ENCODE measurements around the gene PPM1K. TPM values are rescaled to one million over a fixed set of nuclear protein-coding genes. Genes with fewer than 3 reads are reported as not detected.
"Not testable (repeated sequence)": the region's sequence is repeated elsewhere in the genome, so short reads cannot be mapped to it uniquely, and the experiment has no call there.

Gene PPM1K
- total RNA-seq, 1 donor from 2014 or later: 9.7 TPM

DNA sequence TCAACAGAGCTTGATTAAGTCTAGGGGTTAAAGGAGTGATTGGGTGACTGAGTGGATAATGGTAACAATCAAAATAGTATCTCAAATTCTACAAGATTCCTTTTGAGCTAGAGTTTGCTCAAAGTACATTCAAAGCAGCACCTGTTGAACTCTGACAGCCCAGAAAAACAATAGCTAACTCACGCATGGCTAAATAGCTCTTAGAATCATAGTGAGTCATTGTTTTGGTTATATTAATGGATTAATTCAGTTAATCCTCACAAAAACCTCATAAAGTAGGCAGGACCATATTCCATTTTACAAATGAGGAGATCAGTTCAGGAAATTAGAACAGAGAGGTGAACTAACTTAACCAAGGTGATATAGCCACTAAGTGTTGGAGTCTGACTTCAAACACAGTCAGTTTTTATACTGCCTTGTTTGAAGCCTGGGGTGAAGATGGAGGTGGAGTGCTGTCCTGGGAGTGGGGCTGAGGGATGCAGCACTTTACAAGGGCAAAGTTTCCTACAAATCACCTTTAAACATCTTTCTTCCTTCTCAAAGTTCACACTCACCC is 35.9 kb upstream of the PPM1K start:
- Mint-ChIP-seq H3K4me1 (ENCODE audit: unreplicated experiment) (peaks cover 4% of the 10 kb centered on the region), H3K36me3 (ENCODE audit: low read depth, unreplicated experiment) (no peaks in the 10 kb centered on the region), H3K9me3 (ENCODE audit: unreplicated experiment) (no peaks in the 10 kb centered on the region), H3K27ac (ENCODE audit: unreplicated experiment) (no peak overlapping the region), H3K4me3 (ENCODE audit: unreplicated experiment) (no peak overlapping the region), H3K27me3 (ENCODE audit: unreplicated experiment) (no peaks in the 10 kb centered on the region)
- no peak for DNase-seq (ENCODE audit: low spot score)
- TF ChIP-seq CTCF (IDR thresholded peaks at IDR 0.05; ENCODE audit: unreplicated experiment): no peak

DNA sequence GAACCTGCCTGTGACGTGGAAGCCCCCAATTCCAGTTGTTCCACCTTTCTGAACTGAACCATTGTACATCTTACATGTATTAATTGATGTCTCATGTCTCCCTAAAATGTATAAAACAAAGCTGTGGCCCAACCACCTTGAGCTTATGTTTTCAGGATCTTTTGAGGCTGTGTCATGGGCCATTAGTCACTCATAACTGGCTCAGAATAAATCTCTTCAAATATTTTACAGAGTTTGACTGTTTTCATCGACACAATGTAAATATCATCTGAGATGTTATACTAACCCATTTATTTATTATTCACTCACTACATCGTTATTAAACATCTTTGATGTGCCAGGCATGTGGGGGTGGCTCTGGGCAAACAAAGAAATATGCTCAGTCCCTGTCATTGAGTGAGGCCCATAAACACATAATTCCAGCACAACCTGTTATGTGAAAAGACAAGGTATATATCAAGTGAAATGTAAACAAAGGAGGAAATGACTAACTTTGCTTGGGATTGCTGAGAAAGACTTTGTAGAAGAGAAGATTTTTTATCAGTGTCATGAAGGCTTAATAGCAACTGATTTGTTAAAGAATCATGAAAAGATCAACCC is 34.5 kb upstream of the PPM1K start:
- Mint-ChIP-seq H3K4me1 (ENCODE audit: unreplicated experiment) (peaks cover 4% of the 10 kb centered on the region), H3K9me3 (ENCODE audit: unreplicated experiment) (no peaks in the 10 kb centered on the region), H3K27me3 (ENCODE audit: unreplicated experiment) (no peaks in the 10 kb centered on the region), H3K4me3 (ENCODE audit: unreplicated experiment) (no peak overlapping the region), H3K36me3 (ENCODE audit: low read depth, unreplicated experiment) (no peaks in the 10 kb centered on the region), H3K27ac (ENCODE audit: unreplicated experiment) (no peak overlapping the region)
- TF ChIP-seq CTCF (IDR thresholded peaks at IDR 0.05; ENCODE audit: unreplicated experiment): no peak
- no peak for DNase-seq (ENCODE audit: low spot score)

DNA sequence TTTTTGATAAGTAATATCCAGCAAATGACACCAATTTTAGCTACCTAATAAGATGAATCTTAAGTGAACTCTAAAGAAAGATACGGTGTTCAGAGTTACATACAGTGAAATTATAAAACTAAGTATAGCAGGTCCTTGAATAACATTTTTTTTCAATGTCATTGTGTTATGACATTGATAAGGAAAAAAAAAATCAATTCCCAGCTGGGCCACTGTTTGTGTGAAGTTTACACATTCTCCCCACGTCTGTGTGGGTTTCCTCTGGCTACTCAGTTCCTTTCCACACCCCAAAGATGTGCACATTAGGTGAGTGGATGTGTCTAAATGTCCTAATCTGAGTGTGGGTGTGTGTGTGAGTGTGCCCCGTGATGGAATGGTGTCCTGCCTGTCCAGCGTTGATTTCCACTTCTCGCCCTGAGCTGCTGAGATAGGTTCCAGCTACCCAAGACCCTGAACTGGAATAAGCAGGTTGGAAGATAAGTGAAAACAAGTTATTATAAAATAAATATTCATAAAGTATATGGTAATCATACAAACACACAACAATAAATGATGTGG is 31.2 kb upstream of the PPM1K start:
- Mint-ChIP-seq H3K36me3 (ENCODE audit: low read depth, unreplicated experiment) (no peaks in the 10 kb centered on the region), H3K27ac (ENCODE audit: unreplicated experiment) (no peak overlapping the region), H3K4me3 (ENCODE audit: unreplicated experiment) (no peak overlapping the region), H3K9me3 (ENCODE audit: unreplicated experiment) (no peaks in the 10 kb centered on the region), H3K4me1 (ENCODE audit: unreplicated experiment) (no peaks in the 10 kb centered on the region), H3K27me3 (ENCODE audit: unreplicated experiment) (peaks cover 2% of the 10 kb centered on the region)
- no peak for TF ChIP-seq CTCF (IDR thresholded peaks at IDR 0.05; ENCODE audit: unreplicated experiment)
- DNase-seq (ENCODE audit: low spot score): no peak

DNA sequence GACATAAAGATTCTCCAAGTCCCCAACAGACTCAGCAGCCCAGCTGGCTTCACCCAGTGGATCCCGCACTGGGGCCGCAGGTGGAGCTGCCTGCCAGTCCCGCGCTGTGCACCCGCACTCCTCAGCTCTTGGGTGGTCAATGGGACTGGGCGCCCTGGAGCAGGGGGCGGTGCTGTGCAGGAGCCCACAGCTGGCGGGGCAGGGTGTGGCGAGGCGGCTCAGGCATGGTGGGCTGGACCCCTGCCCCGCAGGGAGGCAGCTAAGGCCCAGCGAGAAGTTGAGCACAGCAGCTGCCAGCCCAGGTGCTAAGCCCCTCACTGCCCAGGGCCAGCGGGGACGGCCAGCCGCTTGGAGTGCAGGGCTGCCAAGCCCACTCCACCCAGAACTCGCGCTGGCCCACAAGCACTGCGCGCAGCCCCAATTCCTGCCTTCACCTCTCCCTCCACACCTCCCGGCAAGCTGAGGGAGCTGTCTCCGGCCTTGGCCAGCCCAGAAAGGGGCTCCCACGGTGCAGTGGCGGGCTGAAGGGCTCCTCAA is 28.8 kb upstream of the PPM1K start:
- H3K36me3 Mint-ChIP-seq (ENCODE audit: low read depth, unreplicated experiment); H3K9me3 Mint-ChIP-seq (ENCODE audit: unreplicated experiment); H3K4me3 Mint-ChIP-seq (ENCODE audit: unreplicated experiment); H3K27ac Mint-ChIP-seq (ENCODE audit: unreplicated experiment); H3K27me3 Mint-ChIP-seq (ENCODE audit: unreplicated experiment); DNase-seq (ENCODE audit: low spot score); H3K4me1 Mint-ChIP-seq (ENCODE audit: unreplicated experiment): not testable (repeated sequence)

DNA sequence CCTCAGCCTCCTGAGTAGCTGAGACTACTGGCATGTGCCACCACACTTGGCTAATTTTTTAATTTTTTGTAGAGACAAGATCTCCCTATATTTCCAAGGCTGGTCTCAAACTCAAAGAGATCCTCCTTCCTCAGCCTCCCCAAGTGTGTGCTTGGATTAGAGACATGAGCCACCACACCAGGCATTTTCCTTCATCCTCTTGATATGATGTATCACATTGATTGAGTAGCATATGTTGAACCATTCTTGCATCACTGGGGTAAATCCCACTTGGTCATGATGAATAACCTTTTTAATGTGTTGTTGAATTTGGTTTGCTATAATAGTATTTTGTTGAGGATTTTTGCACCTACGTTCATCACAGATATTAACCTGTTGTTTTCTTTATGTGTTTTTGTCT is 24.2 kb upstream of the PPM1K start:
- DNase-seq (ENCODE audit: low spot score): no peak
- no peak for TF ChIP-seq CTCF (IDR thresholded peaks at IDR 0.05; ENCODE audit: unreplicated experiment)

More for the DNA sequence above, 24.2 kb upstream of the PPM1K start:
- H3K36me3 Mint-ChIP-seq (ENCODE audit: low read depth, unreplicated experiment): no peaks in the 10 kb centered on the region
- no peak overlapping the region for H3K27ac Mint-ChIP-seq (ENCODE audit: unreplicated experiment)
- no peaks in the 10 kb centered on the region for H3K9me3 Mint-ChIP-seq (ENCODE audit: unreplicated experiment)
- no peaks in the 10 kb centered on the region for H3K4me1 Mint-ChIP-seq (ENCODE audit: unreplicated experiment)
- no peak overlapping the region for H3K4me3 Mint-ChIP-seq (ENCODE audit: unreplicated experiment)
- peaks cover 2% of the 10 kb centered on the region for H3K27me3 Mint-ChIP-seq (ENCODE audit: unreplicated experiment)
